ENCODE results near the gene PTPN1. TPM values are rescaled to one million over a fixed set of nuclear protein-coding genes. Genes with fewer than 3 reads are reported as not detected.
A peak's percentile ranks its signal among the peaks of the same experiment; 100 is the strongest.

Gene PTPN1
- total RNA-seq, 2 experiments from 2014 or later, result 82.3 to 82.8 TPM

DNA sequence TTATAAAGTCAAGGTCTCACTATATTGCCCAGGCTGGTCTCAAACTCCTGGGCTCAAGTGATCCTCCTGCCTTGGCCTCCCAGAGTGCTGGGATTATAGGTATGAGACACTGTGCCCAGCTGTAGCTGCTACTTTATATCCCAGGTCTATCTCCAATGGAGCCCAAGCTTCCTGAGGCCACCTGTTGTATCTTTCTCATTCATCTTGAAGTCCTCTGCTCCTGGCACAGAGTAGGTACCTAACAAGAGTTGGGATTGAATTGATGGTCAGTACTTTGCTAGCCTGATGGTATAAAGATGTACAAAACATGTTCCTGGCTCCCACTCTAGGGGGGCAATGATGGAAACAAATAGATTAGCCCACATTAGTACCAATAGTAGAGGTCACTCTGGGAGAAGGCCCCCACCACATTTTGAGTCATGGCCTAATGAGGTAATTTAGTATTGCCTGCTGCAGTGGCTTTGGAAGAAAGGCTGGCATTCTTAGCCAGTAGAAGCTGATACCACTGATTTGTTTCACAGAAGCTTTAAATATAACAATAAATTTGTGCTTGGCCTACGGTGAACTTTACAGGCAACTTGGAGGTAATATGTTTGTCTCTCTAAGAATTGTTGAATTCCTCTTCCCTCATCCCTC, 5.4 kb downstream of the PTPN1 start:
- H3K9me3 Mint-ChIP-seq, result no peaks in the 10 kb centered on the region
- peaks cover 98% of the 10 kb centered on the region for H3K4me1 Mint-ChIP-seq (ENCODE audit: low read depth)
- intact Hi-C loops (cut with DNase I, micrococcal nuclease), result loop anchor here (5.0 to 10.0 kb wide), 3 partner anchors 33 to 419 kb away; partner anchors contain the start of gene ADNP (in 1 of the 2)
- ChIA-PET POLR2A (interaction anchor here (0.6 to 2.0 kb wide), 4 partner anchors 18 to 279 kb away, joined by 3 to 7 read pairs (median 4); no protein-coding TSS in a partner anchor), CTCF (interaction anchor here (0.7 to 0.8 kb wide), 2 partner anchors 37 to 54 kb away, joined by 3 read pairs; no protein-coding TSS in a partner anchor)
- H3K36me3 ChIP-seq (ENCODE audit: insufficient read depth, low read length), result no peaks in the 10 kb centered on the region
- ATAC-seq (ENCODE audit: poor library complexity) (no peak), DNase-seq (no peak)
- H3K4me1 ChIP-seq (ENCODE audit: insufficient read depth, low read length), result peaks cover 54% of the 10 kb centered on the region
- no peaks in the 10 kb centered on the region for H3K27me3 Mint-ChIP-seq
- peak overlapping the region; percentile 92 for H3K27ac Mint-ChIP-seq
- TF ChIP-seq, protein P1, sequence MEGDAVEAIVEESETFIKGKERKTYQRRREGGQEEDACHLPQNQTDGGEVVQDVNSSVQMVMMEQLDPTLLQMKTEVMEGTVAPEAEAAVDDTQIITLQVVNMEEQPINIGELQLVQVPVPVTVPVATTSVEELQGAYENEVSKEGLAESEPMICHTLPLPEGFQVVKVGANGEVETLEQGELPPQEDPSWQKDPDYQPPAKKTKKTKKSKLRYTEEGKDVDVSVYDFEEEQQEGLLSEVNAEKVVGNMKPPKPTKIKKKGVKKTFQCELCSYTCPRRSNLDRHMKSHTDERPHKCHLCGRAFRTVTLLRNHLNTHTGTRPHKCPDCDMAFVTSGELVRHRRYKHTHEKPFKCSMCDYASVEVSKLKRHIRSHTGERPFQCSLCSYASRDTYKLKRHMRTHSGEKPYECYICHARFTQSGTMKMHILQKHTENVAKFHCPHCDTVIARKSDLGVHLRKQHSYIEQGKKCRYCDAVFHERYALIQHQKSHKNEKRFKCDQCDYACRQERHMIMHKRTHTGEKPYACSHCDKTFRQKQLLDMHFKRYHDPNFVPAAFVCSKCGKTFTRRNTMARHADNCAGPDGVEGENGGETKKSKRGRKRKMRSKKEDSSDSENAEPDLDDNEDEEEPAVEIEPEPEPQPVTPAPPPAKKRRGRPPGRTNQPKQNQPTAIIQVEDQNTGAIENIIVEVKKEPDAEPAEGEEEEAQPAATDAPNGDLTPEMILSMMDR (IDR thresholded peaks at IDR 0.05), result no peak
- no peak overlapping the region for H3K4me3 ChIP-seq (ENCODE audit: low read length)
- peak overlapping the region; percentile 9 to 78 for H3K27ac ChIP-seq (ENCODE audit: low read depth in 1 of 2, low read length in 2 of 2)
- H3K27me3 ChIP-seq (ENCODE audit: control insufficient read depth in 1 of 2, insufficient read depth in 2 of 2, low read length in 2 of 2), result no peaks in the 10 kb centered on the region
- peaks cover 13% of the 10 kb centered on the region for H3K36me3 Mint-ChIP-seq (ENCODE audit: low read depth)
- H3K9me3 ChIP-seq (ENCODE audit: control insufficient read depth in 1 of 2, insufficient read depth in 1 of 2, low read length in 2 of 2), result no peaks in the 10 kb centered on the region
- peak overlapping the region; percentile 66 for H3K4me3 Mint-ChIP-seq

DNA sequence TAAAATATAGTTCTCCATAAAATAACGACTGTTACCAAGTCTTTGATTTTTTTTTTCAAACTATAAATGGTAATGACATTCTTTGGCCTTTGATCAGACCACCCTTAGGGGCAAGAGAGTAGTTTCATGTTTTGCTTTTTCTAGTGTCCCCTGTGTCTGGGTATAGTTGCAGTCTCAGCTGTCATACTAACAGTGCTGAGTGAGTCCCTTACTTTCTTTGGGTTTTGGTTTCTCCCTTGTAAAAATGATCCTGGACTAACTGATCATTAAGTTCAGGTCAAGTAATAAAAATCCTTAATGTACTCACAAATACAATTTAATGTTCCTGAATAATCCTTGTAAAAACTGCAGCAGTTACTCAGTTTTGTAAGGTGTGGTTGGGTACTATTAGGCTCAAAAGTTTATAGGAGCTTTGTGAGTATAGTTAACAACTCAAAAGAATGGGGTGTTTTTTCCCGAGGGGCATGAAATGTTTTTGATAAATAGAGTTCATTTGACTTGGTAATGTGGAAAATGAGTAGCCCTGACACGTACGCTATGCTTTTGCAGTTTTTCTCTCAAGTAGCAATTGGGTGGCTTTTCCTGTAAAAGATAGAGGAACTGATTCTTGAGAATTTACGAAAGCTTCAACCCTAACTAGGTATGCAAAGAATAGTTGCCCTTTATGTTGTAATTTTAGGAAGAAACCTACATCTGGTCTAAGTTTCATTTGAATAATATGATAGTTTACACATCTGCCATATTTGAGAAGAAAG, 6.2 kb downstream of the PTPN1 start:
- H3K4me1 Mint-ChIP-seq (ENCODE audit: low read depth), result peaks cover 100% of the 10 kb centered on the region
- Histone ChIP-seq H3K27me3 (ENCODE audit: control insufficient read depth in 1 of 2, insufficient read depth in 2 of 2, low read length in 2 of 2) (no peaks in the 10 kb centered on the region), H3K4me1 (ENCODE audit: insufficient read depth, low read length) (peaks cover 57% of the 10 kb centered on the region), H3K9me3 (ENCODE audit: control insufficient read depth in 1 of 2, insufficient read depth in 1 of 2, low read length in 2 of 2) (no peaks in the 10 kb centered on the region), H3K27ac (ENCODE audit: low read depth in 1 of 2, low read length in 2 of 2) (peak overlapping the region; percentile 24 to 78), H3K4me3 (ENCODE audit: low read length) (peak overlapping the region; percentile 6), H3K36me3 (ENCODE audit: insufficient read depth, low read length) (no peaks in the 10 kb centered on the region)
- H3K9me3 Mint-ChIP-seq, result no peaks in the 10 kb centered on the region
- peaks cover 5% of the 10 kb centered on the region for H3K36me3 Mint-ChIP-seq (ENCODE audit: low read depth)
- peak overlapping the region; percentile 82 for H3K27ac Mint-ChIP-seq
- ChIA-PET CTCF (interaction anchor here (0.8 kb wide), 1 partner anchor 54 kb away, joined by 3 read pairs; no protein-coding TSS in a partner anchor), POLR2A (interaction anchor here (0.8 to 2.1 kb wide), 6 partner anchors 10 to 278 kb away, joined by 3 to 13 read pairs (median 4); no protein-coding TSS in a partner anchor)
- no peaks in the 10 kb centered on the region for H3K27me3 Mint-ChIP-seq
- ATAC-seq (ENCODE audit: poor library complexity), result no peak
- TF ChIP-seq, protein P1 (IDR thresholded peaks at IDR 0.05), result no peak
- H3K4me3 Mint-ChIP-seq, result peak overlapping the region; percentile 66
- intact Hi-C loops (cut with DNase I, micrococcal nuclease), result loop anchor here (5.0 to 10.0 kb wide), 3 partner anchors 34 to 418 kb away; partner anchors contain the start of gene ADNP (in 1 of the 2)
- DNase-seq, result peak in 1 of 14 experiments; percentile 34

All from CD4-positive, alpha-beta T cell (primary cell).